ENCODE data around the gene LGI4.

The LGI4 gene

GRCh38 chr19:35162471-35163326, 27.8 kb upstream of the LGI4 start:
- H4K20me1 ChIP-seq (ENCODE audit: insufficient read depth): no peaks in the 10 kb centered on the region
- H3K36me3 ChIP-seq (ENCODE audit: insufficient read depth): peaks cover 4% of the 10 kb centered on the region; the same call in 1 of the 2 replicates
- no peak overlapping the region for H3K9ac ChIP-seq
- no peak for TF ChIP-seq CTCF (conservative IDR thresholded peaks at IDR 0.05; ENCODE audit: low read depth, low read length)
- no peak overlapping the region for H2AFZ ChIP-seq (ENCODE audit: low read depth)
- H3K27ac ChIP-seq: no peak overlapping the region
- no peaks in the 10 kb centered on the region for H3K4me1 ChIP-seq (ENCODE audit: low read depth, poor library complexity, severe bottlenecking)
- H3K79me2 ChIP-seq (ENCODE audit: insufficient read depth, low read depth): no peaks in the 10 kb centered on the region
- H3K4me3 ChIP-seq (IDR thresholded peaks at IDR 0.05; ENCODE audit: insufficient read depth, low read depth, low read length): no peak overlapping the region
- H3K4me2 ChIP-seq: no peak overlapping the region
- no peaks in the 10 kb centered on the region for H3K27me3 ChIP-seq (ENCODE audit: insufficient read depth, low read depth)

GRCh38 chr19:35161434-35161743, 26.5 kb upstream of the LGI4 start:
- Histone ChIP-seq H3K4me3 (IDR thresholded peaks at IDR 0.05; ENCODE audit: insufficient read depth, low read depth, low read length) (no peak overlapping the region), H3K79me2 (ENCODE audit: insufficient read depth, low read depth) (peaks cover 4% of the 10 kb centered on the region; the same call in 1 of the 2 replicates), H3K36me3 (ENCODE audit: insufficient read depth) (peaks cover 4% of the 10 kb centered on the region; the same call in 1 of the 2 replicates), H4K20me1 (ENCODE audit: insufficient read depth) (no peaks in the 10 kb centered on the region), H3K9ac (no peak overlapping the region), H3K27ac (no peak overlapping the region), H3K4me1 (ENCODE audit: low read depth, poor library complexity, severe bottlenecking) (peaks cover under 1% of the 10 kb centered on the region), H3K27me3 (ENCODE audit: insufficient read depth, low read depth) (no peaks in the 10 kb centered on the region), H3K4me2 (no peak overlapping the region), H2AFZ (ENCODE audit: low read depth) (no peak overlapping the region)
- TF ChIP-seq CTCF (conservative IDR thresholded peaks at IDR 0.05; ENCODE audit: low read depth, low read length): no peak

DNA sequence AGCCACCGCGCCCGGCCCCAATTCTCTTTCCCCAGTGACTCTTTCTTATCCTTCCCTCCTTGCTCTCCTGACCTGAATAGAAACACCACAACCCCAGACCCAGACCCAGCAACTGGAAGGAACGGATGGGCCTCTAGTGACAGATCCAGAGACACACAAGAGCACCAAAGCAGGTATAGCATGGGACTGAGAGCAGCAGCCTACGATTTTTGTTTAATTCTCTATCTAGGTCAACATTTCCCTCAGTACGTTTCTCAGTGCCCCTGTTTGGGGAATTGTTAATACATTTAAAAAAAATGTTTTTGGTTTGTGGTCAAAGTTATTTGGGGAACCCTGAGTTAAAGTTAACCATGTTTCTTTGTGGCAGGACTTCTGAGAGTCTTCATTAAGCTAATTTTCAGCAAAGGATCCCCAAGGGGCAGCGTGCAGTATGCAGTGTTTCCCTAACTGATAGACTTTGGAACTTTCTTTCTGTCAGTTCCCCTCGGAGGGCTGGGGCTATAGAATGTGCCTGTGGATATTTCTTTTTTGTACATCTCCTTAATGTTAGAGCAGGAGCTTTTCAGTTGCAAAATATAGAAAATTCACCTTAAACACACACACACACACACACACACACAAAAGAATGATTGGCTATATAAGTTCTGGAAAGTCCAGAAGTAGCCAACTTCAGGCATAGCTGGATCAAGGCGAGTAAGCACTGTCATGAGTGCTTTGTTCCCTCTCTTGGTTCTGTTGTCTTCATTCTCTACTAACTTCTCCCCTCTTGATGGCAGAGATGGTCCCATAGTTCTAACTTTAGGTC, 26.0 kb upstream of the LGI4 start:
- H3K9ac ChIP-seq: no peak overlapping the region
- no peak for TF ChIP-seq CTCF (conservative IDR thresholded peaks at IDR 0.05; ENCODE audit: low read depth, low read length)
- peaks cover 4% of the 10 kb centered on the region; the same call in 1 of the 2 replicates for H3K36me3 ChIP-seq (ENCODE audit: insufficient read depth)
- no peak overlapping the region for H3K27ac ChIP-seq
- H3K4me3 ChIP-seq (IDR thresholded peaks at IDR 0.05; ENCODE audit: insufficient read depth, low read depth, low read length): no peak overlapping the region
- H3K4me2 ChIP-seq: no peak overlapping the region
- no peaks in the 10 kb centered on the region for H4K20me1 ChIP-seq (ENCODE audit: insufficient read depth)
- H2AFZ ChIP-seq (ENCODE audit: low read depth): no peak overlapping the region
- peaks cover 9% of the 10 kb centered on the region for H3K79me2 ChIP-seq (ENCODE audit: insufficient read depth, low read depth)
- peaks cover 6% of the 10 kb centered on the region for H3K4me1 ChIP-seq (ENCODE audit: low read depth, poor library complexity, severe bottlenecking)
- no peaks in the 10 kb centered on the region for H3K27me3 ChIP-seq (ENCODE audit: insufficient read depth, low read depth)

GRCh38 chr19:35159606-35160005, 24.7 kb upstream of the LGI4 start:
- no peak for TF ChIP-seq CTCF (conservative IDR thresholded peaks at IDR 0.05; ENCODE audit: low read depth, low read length)

More at GRCh38 chr19:35159606-35160005, 24.7 kb upstream of the LGI4 start:
- Histone ChIP-seq H3K27me3 (ENCODE audit: insufficient read depth, low read depth) (no peaks in the 10 kb centered on the region), H3K4me1 (ENCODE audit: low read depth, poor library complexity, severe bottlenecking) (peaks cover 7% of the 10 kb centered on the region), H3K4me2 (no peak overlapping the region), H3K4me3 (IDR thresholded peaks at IDR 0.05; ENCODE audit: insufficient read depth, low read depth, low read length) (no peak overlapping the region), H3K36me3 (ENCODE audit: insufficient read depth) (peaks cover 4% of the 10 kb centered on the region; the same call in 1 of the 2 replicates), H2AFZ (ENCODE audit: low read depth) (no peak overlapping the region), H3K79me2 (ENCODE audit: insufficient read depth, low read depth) (peaks cover 21% of the 10 kb centered on the region), H3K9ac (no peak overlapping the region), H4K20me1 (ENCODE audit: insufficient read depth) (no peaks in the 10 kb centered on the region), H3K27ac (no peak overlapping the region)

Data from KMS-11 (cell line).